Stimulated activated CD4-positive, alpha-beta T cell treated with anti-CD3 and anti-CD28 coated beads, Interleukin-15, amount 100 ng/mL, for 48 hours (primary cell): ENCODE measurements around the gene TXNRD1.
"Not testable (repeated sequence)": the region's sequence is repeated elsewhere in the genome, so short reads cannot be mapped to it uniquely, and the experiment has no call there.

Experiments used
- DNase-seq, 2 donors: peaks; one replicate each; pipeline ENCODE4 v3.0.0-alpha.2; 2020; ENCODE audit warnings: low read depth in 2 of 2

The TXNRD1 gene

DNA sequence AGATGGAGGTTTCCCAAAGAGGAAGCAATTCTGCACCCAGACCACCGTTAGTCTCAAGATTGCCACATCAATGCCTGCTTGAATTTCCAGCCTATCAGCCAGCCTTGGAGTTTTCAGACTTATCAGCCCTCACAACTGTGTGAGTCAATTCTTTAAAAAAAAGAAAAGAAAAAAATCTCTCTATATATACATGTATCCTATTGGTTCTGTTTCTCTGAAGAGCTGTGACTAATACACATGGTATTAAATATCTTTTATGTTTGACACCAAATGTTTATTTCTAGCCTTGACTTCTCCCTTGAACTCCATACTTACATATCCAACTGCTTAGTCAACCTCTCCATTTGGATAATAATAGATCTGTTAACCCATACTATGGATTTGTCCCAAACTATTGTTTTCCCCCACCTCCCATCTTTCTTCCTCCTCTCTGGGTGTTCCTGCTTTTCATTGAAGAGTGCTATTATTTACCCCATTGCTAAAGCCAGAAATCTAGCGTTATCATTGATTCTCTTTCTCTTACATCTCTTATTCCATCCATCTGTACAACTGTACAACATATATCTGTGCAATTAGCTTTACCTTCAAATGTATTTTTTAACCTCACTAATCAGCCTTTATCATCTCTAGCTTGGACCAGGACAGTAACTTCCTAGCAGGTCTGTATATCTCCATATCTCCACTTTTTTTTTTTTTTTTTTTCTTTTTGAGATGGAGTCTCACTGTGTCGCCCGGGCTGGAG is 65.3 kb downstream of the TXNRD1 start:
- no peak for DNase-seq

DNA sequence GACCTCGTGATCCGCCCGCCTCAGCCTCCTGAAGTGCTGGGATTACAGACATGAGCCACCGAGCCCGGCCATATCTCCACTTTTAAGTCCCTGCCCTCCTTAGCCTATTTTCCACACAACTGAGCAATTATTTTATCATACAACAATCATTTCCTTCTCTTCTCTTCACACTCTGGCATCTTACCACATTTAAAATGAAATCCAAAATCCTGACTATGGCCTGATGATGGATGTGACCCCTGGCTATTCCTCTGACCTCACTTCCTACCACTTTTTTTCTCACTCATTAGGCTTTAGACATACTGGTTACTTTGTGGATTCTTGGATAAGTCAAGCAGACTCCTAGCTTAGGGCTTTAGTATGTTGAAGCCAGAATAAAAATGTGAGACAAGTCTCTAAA is 66.1 kb downstream of the TXNRD1 start:
- no peak for DNase-seq

DNA sequence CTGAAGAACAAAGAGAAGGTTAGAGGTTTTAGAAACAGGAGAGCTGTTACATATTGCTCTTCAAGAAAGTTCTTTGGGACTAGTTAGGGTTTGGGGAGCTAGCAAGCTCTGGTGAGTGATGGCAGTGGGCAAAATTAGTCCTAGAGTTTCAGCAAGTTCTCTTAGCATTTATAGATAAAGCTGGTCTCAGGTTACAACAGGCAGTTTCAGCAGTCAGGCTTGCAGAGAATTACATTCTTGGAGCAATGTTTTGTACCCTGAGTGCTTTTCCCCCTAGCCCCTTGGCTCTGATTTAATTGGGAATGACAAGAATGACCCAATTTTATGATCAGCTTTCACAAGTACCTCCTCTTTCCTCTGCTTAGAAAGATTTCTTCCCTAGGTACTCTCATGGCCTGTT is 66.5 kb downstream of the TXNRD1 start:
- no peak for DNase-seq

DNA sequence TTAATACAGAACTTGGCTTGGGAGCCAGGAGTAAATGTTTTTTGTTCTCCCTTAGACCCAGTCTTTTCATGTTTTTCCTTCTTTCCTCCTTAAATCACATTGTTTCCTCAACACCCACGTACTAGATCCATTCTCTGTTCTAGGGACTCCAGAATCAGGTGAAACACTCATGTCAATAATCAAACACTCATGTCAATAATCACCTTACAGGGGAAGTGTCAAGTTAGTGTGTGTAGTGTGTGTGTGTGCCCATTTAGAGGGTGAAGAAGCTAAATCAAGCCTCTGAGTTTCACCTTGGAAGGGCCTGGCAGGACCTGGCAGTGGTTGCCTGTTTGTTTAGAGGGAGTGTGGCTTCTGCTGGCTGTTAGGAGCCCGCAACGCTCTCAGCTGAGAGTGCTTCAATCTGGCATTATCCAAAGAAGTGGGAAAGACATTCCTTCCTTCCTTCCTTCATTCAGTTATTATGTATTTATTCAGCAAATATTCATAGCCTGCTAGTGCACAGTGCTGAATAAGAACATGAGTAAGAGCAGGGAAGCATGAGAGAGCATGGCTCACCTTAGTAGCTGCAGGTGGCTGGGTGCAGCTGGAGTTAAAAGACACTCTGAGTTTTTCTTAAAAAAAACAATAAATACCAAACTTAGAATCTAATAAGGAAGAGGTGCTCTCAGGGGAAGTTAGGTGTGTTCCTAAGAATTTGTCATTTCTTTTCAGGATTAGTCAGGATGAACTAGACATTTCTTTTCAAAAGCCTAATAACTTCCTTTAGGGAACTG is 70.3 kb downstream of the TXNRD1 start:
- no peak for DNase-seq

DNA sequence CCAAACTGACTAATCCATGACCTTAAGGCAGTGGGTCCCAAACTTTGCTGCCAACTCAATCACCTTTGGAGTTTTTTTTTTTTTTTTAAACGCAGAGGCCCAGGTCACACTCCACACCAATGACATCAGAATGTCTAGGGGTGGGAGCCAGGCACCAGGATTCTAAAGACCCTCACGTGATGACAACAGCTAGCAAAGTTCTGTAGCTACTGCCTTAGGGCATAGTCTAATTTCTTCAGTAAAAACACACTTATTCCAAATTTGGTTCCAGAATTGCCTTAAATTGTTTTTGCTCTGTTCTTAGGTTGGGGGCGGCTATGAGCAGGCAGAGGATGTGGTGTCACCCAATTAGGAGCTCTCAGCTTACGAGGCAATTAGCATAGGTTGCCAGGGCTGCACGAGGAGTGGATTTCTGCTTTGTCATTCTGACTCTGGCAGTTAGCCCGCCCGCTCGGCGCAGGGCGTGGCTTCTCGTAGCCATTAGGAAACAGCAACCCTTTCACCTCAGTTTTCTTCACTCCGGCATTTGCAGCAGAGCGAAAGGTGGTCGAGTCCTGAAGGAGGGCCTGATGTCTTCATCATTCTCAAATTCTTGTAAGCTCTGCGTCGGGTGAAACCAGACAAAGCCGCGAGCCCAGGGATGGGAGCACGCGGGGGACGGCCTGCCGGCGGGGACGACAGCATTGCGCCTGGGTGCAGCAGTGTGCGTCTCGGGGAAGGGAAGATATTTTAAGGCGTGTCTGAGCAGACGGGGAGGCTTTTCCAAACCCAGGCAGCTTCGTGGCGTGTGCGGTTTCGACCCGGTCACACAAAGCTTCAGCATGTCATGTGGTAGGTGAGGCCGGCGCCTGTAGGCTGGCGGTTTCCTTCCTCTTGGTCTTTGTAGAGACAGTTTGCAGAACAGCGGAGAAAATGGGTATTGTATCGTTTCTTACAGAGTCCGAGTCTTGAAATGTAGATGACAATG is 71.2 kb downstream of the TXNRD1 start:
- DNase-seq: peak; percentile 83 to 88

DNA sequence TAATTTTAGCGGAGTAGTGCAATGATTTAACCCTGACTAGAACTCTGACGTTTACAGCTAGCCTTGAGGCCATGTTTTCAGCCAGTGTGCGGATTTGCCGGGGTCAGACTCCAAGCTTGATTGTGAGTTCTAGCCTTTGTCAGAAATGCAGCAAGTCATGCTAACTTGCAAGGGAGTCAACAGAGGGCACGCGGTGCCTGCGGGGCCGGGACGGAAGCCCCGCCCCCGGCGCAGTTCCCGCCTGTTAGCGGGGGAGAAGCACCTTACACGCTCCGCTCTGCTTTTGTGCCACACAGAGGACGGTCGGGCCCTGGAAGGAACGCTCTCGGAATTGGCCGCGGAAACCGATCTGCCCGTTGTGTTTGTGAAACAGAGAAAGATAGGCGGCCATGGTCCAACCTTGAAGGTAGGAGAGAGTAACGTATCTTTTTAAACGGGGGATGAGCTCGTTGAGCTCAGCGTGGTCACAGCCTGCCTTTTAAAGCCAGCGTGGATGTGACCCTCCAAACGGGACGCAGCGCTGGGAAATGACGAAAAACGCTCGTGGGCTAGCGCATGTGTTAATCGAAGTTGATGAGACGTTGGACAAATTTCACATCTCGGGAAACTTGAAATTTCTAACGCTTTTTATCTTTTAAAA is 73.2 kb downstream of the TXNRD1 start:
- DNase-seq: peak; percentile 77 to 82

DNA sequence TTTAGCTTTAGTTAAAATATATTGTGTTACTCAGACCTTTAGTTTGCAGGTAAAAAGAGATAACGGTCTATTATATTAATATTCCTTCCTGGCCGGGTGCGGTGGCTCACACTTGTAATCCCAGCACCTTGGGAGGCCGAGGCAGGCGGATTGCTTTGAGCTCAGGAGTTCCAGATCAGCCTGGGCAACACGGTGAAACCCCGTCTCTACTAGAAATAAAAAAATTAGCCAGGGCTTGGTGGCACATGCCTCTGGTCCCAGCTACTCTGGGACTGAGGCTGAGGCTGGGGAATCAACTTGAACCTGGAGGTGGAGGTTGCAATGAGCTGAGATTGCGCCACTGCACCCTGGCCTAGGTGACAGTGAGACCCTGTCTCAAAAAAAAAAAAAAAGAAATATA is 74.7 kb downstream of the TXNRD1 start:
- no peak for DNase-seq

DNA sequence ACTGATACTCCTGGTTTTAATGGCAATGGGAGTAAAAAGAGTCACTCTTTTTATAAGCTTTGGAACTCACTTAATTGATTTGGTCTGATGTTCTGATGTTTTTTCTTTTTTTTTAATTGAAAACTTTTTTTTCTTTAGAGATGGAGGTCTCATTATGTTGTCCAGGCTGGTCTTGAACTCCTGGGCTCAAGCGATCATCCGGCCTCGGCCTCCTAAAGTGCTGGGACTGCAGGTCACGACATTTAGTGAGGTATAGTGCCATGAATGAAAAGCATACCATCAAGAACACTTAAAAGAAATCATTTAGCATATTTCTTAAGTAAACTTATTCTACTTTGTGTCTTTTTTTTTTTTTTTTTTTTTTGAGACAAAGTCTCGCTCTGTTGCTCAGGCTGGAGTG is 75.3 kb downstream of the TXNRD1 start:
- DNase-seq: no peak

DNA sequence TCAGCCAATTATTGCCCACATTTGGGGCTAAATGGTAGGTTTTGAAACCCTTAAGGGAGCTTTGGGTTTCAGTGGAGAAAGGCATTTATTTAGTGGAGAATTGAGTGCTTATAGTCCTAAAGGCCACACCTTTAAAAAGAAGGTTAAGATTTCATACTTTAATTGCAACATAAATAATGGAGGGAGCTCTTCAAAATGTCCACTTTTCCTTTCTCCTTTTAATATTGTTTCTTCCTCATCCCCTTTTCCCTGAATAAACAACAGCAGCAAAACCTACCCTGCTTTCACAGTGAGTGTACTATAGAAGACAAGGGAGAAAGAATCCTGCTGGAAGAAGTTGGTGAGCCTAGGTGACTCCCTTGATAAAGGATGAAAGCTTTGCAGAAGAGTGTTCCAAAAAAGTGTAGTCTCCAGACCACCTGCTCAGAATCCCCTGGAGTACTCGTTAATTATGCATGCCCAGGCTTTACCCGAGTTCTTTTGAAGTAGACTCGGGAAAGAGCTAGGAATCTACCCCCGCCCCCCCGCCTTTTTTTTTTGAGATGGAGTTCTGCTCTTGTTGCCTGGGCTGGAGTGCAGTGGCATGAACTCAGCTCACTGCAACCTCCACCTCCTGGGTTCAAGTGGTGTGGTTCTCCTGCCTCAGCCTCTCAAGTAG is 76.4 kb downstream of the TXNRD1 start:
- DNase-seq: no peak

DNA sequence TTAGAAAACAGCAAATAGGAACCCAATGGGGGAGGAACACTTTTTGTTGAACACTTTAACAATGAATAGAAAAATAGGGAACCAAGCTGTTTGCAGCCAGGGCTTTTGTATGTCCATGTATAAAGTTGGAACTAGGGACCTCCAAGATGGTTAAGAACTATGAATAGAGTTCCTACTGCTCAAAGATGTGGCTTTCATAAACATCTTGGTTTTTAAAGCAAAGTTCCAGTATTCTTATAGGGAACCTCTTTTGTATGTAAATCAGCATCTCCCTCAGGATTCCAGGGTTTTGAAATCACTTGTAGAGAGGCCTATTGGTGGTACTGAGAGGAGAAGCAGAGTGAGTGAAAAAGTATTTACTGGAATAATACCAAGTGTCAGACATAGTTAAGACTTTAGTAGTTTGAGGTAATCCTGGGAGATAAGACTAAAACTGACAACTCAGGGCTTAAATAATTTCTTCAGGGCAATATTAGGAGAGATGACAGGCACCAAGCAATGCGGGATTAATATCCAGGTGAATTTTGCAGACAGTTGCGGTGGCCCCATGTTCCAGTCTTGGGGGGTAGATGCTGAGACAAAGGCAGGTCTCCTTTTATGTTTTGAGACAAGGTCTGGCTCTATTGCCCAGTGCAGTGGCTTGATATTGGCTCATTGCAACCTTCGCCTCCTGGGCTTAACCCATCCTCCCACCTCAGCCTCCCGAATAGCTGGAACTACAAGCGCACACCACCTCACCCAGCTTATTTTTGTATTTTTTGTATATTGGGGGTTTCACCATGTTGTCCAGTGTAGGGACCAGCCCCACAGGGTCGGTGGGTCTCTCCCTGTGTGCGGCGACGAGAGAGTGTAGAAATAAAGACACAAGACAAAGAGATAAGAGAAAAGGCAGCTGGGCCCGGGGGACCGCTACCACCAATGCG is 77.6 kb downstream of the TXNRD1 start:
- DNase-seq: no peak

DNA sequence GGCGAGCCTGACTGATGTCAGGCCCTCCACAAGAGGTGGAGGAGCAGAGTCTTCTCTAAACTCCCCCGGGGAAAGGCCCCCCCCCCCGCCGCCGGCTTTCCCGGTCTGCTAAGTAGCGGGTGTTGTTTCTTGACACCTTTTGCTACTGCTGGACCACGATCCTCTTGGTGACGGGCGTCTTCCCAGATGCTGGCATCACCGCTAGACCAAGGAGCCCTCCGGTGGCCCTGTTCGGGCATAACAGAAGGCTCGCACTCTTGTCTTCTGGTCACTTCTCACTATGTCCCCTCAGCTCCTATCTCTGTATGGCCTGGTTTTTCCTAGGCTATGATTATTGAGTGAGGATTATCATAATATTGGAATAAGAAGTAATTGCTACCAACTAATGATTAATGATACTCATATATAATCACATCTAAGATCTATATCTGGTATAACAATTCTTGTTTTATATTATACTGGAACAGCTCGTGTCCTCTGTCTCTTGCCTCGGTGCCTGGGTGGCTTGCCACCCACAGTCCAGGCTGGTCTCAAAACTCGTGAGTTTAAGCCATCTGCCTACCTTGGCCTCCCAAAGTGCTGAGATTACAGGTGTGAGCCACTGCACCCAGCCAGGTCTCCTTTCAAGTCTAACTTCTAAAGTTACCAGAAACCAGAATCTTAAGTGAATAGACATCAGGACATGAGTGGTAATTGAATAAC is 78.7 kb downstream of the TXNRD1 start:
- DNase-seq: not testable (repeated sequence)

DNA sequence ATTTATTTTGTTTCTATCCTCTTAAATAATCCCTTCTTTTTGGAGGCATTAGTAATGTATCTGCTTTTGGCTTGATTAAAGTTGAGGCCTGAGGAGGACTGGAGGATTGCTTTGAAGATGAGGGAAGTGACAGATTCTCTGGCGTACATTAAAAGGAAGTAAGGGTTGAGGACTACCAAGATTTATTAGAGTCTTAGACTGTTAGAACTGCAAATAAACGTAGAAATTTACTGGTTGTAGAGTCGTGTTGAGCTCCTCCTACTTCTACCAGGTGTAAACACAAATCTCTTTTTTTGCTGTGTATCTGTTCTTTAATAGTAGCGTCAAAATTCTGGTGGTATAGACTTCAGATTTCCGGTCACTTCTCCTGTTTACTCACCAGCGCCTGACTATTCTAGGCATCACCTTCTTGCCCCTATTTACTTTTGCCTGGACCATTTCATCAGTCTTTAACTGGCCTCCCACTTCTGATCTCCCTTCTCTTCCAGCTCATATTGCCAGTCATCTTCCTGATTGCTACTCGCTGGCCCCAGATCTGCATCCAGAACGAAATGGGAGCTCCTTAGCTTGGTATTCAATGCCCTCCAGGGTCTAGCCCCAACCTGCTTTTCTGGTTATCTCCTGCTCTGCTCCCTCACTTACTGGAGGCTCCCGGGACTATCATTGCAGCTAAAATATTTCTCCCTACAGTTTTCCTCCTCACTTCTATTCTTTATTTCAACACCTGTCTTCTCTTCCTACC is 79.5 kb downstream of the TXNRD1 start:
- no peak for DNase-seq

DNA sequence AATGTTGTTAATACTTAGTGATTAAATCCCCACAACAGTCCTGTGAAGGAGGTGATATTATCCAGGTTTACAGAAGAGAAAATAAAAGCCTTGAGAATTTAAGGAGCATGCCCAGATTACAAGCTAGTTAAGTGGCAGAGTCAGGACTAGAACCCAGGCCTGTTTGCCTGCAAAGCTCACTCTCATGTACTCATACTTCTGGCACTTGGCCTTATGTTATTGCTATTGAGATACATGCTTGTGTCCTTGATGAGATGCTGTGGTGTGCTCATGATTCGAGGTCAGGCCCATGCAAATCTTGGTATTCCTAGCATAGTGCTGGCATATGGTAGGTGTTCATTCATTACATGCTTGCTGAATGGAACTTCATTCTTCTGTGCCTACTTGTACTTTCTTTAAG is 80.4 kb downstream of the TXNRD1 start:
- DNase-seq: no peak

DNA sequence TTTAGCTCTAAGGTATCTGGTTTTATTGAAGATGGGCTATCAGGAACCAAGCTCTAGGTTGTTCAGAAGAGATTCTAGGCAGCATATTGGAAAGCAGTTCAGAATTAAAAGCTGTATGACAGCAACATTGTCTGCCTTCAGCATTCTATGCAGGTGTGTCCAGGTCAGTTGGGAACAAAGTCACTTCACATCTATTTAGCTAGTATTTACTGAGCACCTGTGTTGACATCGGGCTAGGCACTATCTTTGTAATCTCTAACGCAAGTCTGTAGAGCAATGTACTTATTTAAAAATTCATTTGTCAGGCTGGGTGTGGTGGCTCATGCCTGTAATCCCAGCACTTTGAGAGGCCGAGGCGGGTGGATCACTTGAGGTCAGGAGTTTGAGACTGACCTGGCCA is 81.1 kb downstream of the TXNRD1 start:
- no peak for DNase-seq

DNA sequence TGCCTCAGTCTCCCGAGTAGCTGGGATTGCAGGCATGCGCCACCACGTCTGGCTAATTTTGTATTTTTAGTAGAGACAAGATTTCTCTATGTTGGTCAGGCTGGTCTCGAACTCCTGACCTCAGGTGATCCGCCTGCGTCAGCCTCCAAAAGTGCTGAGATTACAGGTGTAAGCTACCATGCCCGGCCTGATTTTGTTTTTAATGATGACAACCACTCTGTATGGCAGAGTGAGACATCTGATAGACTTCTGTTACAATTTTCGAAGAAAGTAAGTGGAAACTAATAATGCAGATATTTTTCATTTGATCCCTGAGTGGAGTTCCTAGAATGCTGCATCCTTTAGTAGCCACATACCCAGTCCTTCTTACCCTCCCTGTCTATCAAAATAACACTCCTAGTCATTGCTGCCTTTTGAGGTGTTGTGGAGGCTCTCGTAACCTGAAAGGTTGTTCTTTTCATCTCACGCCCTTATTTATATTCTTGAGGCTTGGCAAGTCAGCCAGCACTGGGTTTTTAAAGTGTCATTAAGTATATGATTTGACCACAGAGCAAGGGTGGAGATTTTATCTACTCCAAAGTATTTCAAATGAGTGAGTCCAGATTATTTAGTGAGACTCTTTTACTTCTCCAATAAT is 82.0 kb downstream of the TXNRD1 start:
- DNase-seq: no peak

DNA sequence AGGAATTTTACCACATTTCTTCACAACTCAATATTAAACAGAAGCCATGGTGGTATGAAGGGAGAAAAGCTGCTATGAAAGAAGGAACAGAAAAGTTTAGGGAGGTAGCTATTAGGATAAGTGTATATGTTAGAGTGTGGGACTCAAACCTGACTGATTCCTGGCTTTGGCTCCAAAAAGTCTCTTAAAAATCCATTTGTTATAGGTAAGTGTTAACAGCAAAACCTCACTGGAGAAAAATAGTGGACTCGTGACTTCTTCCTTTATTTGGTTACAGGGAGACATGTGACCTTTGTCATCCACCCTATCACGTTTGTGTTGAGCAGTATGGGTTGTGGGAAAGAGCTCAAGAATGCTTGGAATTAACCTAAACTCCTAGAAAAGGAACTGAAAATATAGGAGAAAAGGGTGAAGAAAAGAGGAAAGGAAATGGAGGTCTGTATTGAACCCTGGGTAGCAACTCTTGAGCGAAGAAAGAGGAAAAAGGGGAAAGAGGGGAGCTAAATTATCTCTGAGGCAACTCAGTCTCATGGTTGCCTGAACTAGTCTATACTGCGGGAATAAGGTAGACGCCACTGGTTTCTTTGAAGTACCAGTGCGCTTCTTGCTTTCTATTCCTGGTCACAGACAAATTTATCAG is 84.4 kb downstream of the TXNRD1 start:
- DNase-seq: no peak

DNA sequence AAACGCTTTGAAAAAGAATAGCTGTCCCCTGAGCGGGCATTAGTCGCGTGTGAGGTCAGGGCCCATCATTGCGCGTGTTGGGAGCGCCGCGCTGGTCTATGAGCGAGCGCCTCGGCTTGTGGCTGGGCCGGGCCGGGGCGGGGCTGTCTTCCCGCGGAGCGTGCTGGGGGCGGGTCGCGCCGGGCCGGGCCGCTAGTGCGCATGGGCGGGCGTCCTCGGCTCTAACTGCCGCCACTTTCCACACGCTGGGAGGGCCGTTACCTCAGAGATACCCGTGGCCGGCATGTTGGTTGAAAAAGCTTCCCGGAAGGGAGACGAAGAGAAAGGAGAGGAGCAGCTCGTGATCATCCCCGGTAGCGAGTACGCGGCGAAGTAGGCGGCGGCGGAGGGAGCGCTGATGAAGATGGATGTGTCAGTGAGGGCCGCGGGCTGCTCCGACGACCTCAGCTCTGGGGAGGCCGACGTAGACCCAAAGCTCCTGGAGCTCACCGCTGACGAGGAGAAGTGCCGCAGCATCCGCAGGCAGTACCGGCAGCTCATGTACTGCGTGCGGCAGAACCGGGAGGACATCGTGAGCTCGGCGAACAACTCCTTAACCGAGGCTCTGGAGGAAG is 88.1 kb downstream of the TXNRD1 start, which contains the start of gene EID3:
Gene EID3 (plus strand): TSS at position 202 of the 614 bp plus-strand sequence. CDS start 196 bp downstream, at position 398.
- DNase-seq: peak; percentile 79 to 89
